ENCODE data around the gene INPP5D. TPM values are rescaled to one million over a fixed set of nuclear protein-coding genes. Genes with fewer than 3 reads are reported as not detected.

The INPP5D gene
- total RNA-seq, result 27.7 and 45.4 TPM in 2 replicates

GRCh38 chr2:233059797-233060500, at the start of gene INPP5D:
TSS of gene INPP5D (plus strand) at chr2:233060342. CDS start at chr2:233060479, 137 bp downstream.

GRCh38 chr2:233013027-233013461, 47.1 kb upstream of the INPP5D start, which contains the start of gene NGEF:
TSS of gene NGEF (minus strand) at chr2:233013256. CDS start at chr2:232974890, 38,366 bp downstream.

DNA sequence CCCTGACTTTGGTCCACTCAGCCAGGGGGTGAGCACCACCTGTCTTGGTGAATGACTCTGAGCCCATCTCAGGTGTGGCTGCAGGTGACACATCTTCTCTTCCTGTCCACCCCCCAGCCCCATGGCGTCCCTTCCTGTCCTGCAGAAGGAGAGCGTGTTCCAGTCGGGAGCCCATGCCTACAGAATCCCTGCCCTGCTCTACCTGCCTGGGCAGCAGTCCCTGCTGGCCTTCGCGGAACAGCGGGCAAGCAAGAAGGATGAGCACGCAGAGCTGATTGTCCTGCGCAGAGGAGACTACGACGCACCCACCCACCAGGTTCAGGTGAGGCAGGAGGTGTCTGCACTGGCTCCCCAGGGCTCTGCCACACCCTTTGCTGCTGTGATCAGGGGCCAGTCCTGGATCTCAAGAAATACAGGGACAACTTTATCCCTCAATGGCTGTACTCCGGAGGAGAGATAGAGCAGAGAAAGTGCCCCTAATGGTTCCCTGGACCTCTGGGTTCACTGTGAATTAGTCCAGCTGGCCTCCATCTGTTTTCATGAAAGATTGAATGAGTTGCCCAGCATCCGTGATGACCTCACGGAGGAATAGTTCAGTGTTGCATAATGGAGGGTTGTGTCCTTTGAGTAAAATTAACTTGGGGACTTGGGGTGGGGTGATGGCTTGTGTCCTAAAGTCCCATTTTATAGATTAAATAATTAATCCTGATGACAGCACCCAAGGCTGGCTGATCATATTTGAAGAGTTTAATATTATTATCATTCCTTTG, 27.4 kb upstream of the INPP5D start, which contains the start of gene NEU2:
TSS of gene NEU2 (plus strand) at position 122 of the 770 bp plus-strand sequence. CDS start at position 122, 0 bp downstream.

GRCh38 chr2:233251306-233252116, 191.4 kb downstream of the INPP5D start, which contains the start of gene ATG16L1:
TSS of gene ATG16L1 (plus strand) at chr2:233251673. CDS start at chr2:233251828, 155 bp downstream.

Other genes starting within 250 kb of the INPP5D start
- 0.33 and 0.34 TPM in 2 replicates for gene SNORC, start 190.1 kb upstream of the INPP5D start, total RNA-seq
- under 0.01 and 0.22 TPM in 2 replicates for gene NGEF, start 47.1 kb upstream of the INPP5D start, total RNA-seq
- gene NEU2, start 27.7 kb upstream of the INPP5D start, total RNA-seq, result not detected in 2 replicates
- gene ATG16L1, start 191.3 kb downstream of the INPP5D start, total RNA-seq, result 28.0 and 33.3 TPM in 2 replicates
- gene SAG, start 247.5 kb downstream of the INPP5D start, total RNA-seq, result not detected in 2 replicates

Data from dermis lymphatic vessel endothelial cell (primary cell).